HG03571 (cell line): Measurements from ENCODE around the gene CHN2.
"Not testable (repeated sequence)": the region's sequence is repeated elsewhere in the genome, so short reads cannot be mapped to it uniquely, and the experiment has no call there.

Experiments used
- ATAC-seq: cut with Tn5 transposase; IDR thresholded peaks from one replicate; pipeline ENCODE4 v1.9.1; 2021; ENCODE audit not compliant: unreplicated experiment

CHN2 gene

DNA sequence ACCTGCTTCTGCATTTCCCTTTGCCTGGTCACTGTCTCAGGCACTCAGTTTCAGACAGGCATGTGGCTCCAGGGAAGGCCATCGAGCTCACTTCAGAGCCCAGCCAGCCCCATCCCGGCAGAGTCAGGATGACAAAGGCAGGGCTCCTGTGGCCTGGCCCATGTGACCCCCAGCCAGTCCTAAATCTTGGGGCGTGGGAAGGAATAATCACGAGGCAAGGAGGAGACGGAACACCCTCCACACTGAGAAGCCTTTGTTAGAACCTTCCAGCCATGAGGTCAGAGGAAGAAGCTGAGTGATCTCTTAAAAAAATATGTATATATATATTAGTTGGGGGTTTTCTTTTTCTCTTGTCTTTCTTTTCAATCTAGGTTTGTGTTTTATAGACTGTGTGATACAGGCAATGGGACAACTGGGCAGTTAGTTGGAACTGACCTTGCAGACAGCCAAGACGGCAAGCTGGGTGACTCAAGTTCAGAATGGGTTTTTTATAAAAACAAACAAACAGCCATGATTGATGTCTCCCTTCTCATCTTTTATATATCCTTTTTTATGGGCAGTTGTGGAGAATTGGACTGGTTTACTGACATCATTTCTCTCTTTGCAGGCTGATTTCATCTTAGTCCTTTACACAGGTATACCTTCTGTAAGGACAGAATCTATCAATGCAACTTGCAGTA lies 60.8 kb downstream of the CHN2 start:
- no peak for ATAC-seq

DNA sequence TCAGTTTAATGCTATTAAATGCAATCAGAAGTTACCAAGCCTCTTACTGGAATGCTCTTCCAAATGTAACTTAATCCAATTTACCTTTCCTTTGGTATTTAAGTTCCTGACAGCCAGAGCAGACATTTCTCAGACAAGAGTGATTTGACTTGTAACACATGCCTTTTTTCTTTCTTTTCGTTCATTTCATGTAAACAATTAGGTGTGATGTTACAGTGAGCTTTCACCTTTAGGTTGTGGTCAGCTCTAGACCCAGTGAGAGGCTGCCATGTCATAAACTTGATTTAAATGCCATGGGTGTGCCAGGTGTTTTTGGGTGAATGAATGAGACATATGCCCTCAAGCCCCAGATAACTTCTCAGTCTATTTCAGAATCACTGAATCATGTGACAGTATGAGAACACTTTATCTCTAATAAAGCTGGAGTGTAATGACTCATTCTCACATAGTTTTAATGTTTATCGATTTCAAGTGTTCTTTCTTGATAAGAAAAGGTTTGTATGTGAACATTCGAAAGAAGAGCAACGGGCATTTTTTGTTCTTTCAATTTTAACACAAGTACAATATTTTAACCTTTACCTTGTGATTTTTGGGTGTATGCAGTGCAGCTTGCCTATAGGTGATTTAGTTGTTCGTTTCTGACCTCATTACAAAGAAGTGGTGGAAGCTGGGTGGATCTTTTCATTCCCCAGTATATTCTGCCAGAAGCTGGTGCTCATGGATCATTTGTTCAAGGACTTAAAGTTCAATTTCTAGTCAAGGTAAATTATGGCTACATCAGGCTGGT lies 61.5 kb downstream of the CHN2 start:
- ATAC-seq = no peak

- ATAC-seq = no peak
Measured at GRCh38 chr7:29256693-29257002, 62.1 kb downstream of the CHN2 start.

DNA sequence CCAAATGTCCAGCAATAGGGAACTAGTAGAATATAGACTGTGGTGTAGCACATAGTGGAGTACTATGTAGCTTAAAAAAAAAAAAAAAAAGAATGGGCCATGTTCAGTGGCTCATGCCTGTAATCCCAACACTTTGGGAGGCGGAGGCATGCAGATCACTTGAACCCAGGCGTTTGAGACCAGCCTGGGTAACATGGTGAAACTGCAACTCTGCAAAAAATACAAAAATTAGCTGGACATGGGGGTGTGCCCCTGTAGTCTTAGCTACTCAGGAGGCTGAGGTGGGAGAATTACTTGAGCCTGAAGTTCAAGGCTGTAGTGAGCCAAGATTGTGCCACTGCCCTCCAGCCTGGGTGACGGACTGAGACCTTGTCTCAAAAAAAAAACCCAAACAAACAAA lies 64.4 kb downstream of the CHN2 start:
- ATAC-seq = no peak

- no peak for ATAC-seq
Measured at GRCh38 chr7:29262191-29262917, 67.8 kb downstream of the CHN2 start.

DNA sequence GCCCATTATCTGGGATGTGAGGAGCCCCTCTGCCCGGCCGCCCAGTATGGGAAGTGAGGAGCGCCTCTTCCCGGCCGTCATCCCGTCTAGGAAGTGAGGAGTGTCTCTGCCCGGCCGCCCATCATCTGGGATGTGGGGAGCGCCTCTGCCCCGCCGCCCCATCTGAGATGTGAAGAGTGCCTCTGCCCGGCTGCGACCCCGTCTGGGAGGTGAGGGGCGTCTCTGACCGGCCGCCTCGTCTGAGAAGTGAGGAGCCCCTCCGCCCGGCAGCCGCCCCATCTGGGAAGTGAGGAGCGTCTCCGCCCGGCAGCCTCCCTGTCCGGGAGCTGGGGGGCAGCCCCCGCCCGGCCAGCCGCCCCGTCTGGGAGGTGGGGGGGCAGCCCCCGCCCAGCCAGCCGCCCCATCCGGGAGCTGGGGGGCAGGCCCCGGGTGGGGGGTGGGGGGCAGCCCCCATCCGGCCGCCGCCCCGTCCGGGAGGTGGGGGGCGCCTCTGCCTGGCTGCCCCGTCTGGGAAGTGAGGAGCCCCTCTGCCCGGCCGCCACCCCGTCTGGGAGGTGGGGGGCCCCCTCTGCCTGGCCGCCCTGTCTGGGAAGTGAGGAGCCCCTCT lies 69.1 kb downstream of the CHN2 start:
- ATAC-seq = not testable (repeated sequence)

- no peak for ATAC-seq
Measured at GRCh38 chr7:29265208-29265923, 70.8 kb downstream of the CHN2 start.

DNA sequence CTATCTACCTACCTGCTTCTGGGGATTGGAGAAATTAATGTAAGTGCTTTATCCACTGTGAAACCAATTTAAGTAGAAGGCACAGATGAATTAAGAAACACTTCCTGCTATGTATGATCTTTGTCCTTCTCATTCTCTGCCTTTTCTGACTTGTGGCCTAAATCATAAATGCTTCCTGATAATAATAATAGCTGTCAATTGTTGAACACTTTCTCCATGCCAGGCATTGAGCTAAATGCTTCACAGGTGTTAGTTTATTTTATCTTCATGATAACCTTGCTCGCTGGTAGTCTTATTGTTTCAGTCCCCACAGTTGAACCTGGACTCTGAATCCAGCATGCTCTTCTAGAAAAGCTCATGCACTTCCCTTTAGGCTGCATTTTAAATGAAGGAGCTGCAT lies 75.4 kb downstream of the CHN2 start:
- no peak for ATAC-seq

GRCh38 chr7:29270594-29271318 lies 76.2 kb downstream of the CHN2 start:
- peak; percentile 71 for ATAC-seq

- no peak for ATAC-seq
Measured at GRCh38 chr7:29271319-29271658, 76.7 kb downstream of the CHN2 start.

DNA sequence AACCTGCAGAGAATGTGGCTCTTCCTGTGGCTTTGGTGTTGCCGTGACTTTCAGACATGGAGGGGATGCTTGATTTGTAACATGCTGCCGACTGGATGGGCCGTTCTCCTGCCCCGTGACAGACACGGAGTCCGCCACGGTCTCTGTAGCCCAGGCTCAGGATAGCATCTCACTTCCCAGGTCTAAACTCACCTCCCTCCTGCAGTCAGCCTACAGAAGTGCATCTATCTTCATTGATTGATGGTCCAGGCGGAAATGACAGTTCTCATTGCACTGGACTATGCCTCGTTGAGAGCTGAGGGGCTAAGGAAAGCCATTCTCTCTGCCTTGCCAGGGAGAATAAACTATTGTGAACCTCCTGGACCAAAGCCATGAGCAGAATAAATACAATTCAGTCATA lies 77.5 kb downstream of the CHN2 start:
- no peak for ATAC-seq

- ATAC-seq = no peak
Measured at GRCh38 chr7:29274146-29275017, 79.8 kb downstream of the CHN2 start.

- no peak for ATAC-seq
Measured at GRCh38 chr7:29275018-29275318, 80.4 kb downstream of the CHN2 start.

- ATAC-seq = no peak
Measured at GRCh38 chr7:29275493-29275892, 80.9 kb downstream of the CHN2 start.

DNA sequence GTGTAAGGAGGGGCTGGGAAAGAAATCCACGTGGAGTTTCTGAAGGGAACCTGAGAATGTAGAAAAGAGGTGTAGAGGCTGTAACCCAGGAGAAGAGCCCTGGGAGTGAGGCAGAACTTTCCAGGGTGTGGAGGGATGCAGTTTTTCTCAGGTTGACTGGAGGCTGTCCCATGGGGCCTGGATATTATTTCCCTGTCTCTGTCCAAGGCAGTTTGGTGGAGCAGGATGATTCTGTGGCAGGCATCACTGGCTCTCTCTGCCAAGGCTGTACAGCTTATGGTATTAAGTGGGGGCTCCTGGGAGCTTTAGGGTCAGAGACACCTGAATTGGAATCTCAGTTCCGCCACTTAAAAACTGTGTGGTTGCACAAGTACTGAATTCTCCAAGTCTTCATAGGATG lies 81.6 kb downstream of the CHN2 start:
- ATAC-seq = no peak

DNA sequence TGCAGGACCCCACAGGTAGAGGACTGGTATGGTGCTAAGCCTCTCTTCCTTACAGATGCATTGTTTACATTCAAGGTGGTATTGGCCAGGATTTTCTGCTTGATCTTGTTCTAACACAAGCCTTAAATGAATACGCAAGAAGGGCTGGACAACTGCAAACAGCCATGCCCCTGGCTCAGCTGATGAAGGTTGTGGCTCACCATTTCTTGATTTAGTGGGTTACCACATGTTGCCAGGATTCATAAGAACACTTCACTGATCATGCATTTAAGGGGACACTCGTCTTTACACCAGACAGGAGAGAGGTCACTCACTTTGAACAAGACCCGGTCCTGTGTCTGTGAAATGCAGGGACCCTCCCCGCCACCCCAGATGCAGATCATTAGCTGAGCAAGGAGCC lies 82.2 kb downstream of the CHN2 start:
- ATAC-seq = no peak

- ATAC-seq = no peak
Measured at GRCh38 chr7:29277436-29278215, 83.1 kb downstream of the CHN2 start.

GRCh38 chr7:29278337-29279069 lies 83.9 kb downstream of the CHN2 start:
- ATAC-seq = no peak
